Measurements from ENCODE around the gene TFDP1. TPM values are rescaled to one million over a fixed set of nuclear protein-coding genes. Genes with fewer than 3 reads are reported as not detected.
A peak's percentile ranks its signal among the peaks of the same experiment; 100 is the strongest.

TFDP1 gene
- total RNA-seq, 6 experiments from 2014 or later = 21.7 to 26.9 (median 25.1) TPM

DNA sequence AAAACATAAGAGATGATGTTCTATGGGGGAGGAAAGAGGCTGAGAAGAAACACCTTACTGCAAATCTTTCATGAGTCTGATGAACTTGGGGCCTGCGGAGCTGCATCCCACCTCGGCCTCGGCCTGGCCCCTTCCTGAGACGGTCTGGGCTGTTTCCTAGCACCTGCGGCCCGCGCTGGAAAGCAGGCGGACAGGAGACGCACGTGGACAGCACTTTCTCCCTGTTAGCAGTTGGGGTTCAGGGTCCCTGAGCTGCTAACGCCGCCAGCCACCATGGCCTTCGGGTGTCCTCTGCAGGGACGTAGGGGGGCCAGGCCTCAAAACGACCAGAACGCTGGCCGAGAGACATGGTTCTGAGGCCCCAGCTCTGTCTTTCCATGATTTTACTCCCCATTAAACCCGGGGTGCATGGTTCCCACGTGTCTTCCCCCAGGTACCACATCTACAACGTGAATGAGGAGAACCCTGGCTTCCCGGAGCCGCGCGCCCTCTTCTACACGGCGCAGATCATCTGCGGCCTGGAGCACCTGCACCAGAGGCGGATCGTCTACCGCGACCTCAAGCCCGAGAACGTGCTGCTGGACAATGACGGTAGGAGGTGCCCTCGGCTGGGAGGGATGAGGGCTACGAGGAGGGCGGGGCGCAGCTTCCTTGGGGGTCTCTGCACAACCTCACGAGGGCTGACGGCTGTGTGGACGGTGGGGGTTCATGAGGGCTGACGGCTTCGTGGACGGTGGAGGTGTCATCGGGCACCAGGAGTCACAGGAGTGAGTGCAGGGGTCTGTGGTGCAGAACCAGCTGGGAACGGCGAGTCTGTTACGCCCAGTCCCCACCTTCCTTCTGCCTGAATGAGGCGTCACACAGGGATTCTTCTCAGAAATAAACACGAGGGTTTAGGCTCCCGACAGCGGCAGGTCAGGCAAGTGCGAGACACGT is 86.8 kb downstream of the TFDP1 start:
- no peaks in the 10 kb centered on the region for H3K4me1 ChIP-seq
- H3K27me3 ChIP-seq = no peaks in the 10 kb centered on the region
- H3K9me3 ChIP-seq = no peaks in the 10 kb centered on the region
- TF ChIP-seq POLR2A (IDR thresholded peaks at IDR 0.05) = no peak
- TF ChIP-seq, protein P1, sequence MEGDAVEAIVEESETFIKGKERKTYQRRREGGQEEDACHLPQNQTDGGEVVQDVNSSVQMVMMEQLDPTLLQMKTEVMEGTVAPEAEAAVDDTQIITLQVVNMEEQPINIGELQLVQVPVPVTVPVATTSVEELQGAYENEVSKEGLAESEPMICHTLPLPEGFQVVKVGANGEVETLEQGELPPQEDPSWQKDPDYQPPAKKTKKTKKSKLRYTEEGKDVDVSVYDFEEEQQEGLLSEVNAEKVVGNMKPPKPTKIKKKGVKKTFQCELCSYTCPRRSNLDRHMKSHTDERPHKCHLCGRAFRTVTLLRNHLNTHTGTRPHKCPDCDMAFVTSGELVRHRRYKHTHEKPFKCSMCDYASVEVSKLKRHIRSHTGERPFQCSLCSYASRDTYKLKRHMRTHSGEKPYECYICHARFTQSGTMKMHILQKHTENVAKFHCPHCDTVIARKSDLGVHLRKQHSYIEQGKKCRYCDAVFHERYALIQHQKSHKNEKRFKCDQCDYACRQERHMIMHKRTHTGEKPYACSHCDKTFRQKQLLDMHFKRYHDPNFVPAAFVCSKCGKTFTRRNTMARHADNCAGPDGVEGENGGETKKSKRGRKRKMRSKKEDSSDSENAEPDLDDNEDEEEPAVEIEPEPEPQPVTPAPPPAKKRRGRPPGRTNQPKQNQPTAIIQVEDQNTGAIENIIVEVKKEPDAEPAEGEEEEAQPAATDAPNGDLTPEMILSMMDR (IDR thresholded peaks at IDR 0.05) = no peak
- no peaks in the 10 kb centered on the region for H3K36me3 ChIP-seq
- WGBS (ENCODE audit: insufficient coverage, low coverage, low lambda C conversion rate, missing lambda C conversion rate) = 84% methylated on average over 20 of the region's 54 CpGs
- ATAC-seq = no peak
- H3K27ac ChIP-seq = no peak overlapping the region
- peak in 2 of 3 donors; percentile 31 to 43 for DNase-seq
- H3K4me3 ChIP-seq = no peak overlapping the region
- intact Hi-C loops (cut with DNase I) = no loop called here

DNA sequence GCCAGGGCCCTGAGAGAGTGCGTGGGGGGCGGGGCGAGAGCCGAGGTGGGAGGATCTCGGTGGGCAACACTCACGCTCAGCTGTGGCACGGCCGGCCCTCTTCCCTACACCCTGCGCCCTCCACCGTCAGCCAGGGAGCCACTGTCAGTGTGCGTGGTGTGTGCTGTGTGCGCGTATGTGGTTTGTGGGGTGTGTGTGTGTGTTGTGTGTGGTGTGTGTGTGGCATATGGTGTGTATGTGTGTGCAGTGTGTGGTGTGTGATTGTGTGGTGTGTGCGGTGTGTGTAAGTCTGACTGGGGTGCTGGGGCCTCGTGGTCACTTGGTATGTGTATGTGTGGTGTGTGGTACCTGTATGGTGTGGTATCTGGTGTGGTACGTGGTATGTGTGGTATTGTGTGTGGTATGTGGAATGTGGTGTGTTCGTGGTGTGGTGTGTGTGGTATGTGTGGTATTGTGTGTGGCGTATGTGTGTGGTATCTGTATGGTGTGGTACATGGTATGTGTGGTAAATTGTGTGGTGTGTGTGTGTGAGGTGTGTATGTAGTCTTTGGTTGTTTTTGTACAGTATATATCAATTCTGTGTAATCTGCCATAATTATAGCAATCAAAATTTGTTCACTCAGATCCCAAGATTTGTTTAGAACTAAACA is 87.6 kb downstream of the TFDP1 start:
- intact Hi-C loops (cut with DNase I) = no loop called here
- H3K36me3 ChIP-seq = no peaks in the 10 kb centered on the region
- H3K4me3 ChIP-seq = no peak overlapping the region
- ATAC-seq (peak in 1 of 4 donors; percentile 35), DNase-seq (peak in 2 of 3 donors; percentile 39 to 41)
- H3K4me1 ChIP-seq = no peaks in the 10 kb centered on the region
- WGBS (ENCODE audit: insufficient coverage, low coverage, low lambda C conversion rate, missing lambda C conversion rate) = 77% methylated on average over 17 of the region's 18 CpGs
- no peak overlapping the region for H3K27ac ChIP-seq
- TF ChIP-seq POLR2A (IDR thresholded peaks at IDR 0.05) = no peak
- TF ChIP-seq, protein P1 (IDR thresholded peaks at IDR 0.05) = no peak
- H3K27me3 ChIP-seq = no peaks in the 10 kb centered on the region
- no peaks in the 10 kb centered on the region for H3K9me3 ChIP-seq

Other genes starting within 250 kb of the TFDP1 start
- gene GRTP1, start 220.6 kb upstream of the TFDP1 start, total RNA-seq = 10 to 100 TPM; 18.5 to 41.3 (median 30.8) TPM
- 1 to 10 TPM in 4 of 6 experiments, under 1 TPM in 2; 0.37 to 1.7 (median 1.1) TPM for gene ADPRHL1, start 131.3 kb upstream of the TFDP1 start, total RNA-seq
- 10 to 100 TPM in 3 of 6 experiments, 1 to 10 TPM in 3; 6.1 to 11.7 (median 9.3) TPM for gene DCUN1D2, start 94.0 kb upstream of the TFDP1 start, total RNA-seq
- not detected for gene ATP4B, start 73.4 kb downstream of the TFDP1 start, total RNA-seq
- not detected for gene GRK1, start 82.5 kb downstream of the TFDP1 start, total RNA-seq
- gene TMEM255B, start 174.5 kb downstream of the TFDP1 start, total RNA-seq = 10 to 100 TPM in 1 of 6 experiments, 1 to 10 TPM in 5; 2.5 to 10.4 (median 6.2) TPM

Measured in right lobe of liver (tissue), 6 donors.